Keratinocyte (primary cell): Measurements from ENCODE around the gene PPM1A. TPM values are rescaled to one million over a fixed set of nuclear protein-coding genes. Genes with fewer than 3 reads are reported as not detected.

Experiments
- DNase-seq: peaks from one replicate; pipeline ENCODE4 v3.0.0-alpha.2; 2011; ENCODE audit warnings: low read depth, missing footprints, low spot score
- FAIRE-seq: peaks from 2 replicates; lab custom pipeline; 2011; peaks lifted over from hg19 to GRCh38; lab: Jason Lieb, UNC
- H2AFZ ChIP-seq: 2 replicates; pipeline ENCODE4 v1.6.0; 2012; ENCODE audit warnings: low read length, control low read depth, inconsistent platforms; ENCODE audit not compliant: control insufficient read depth
- H3K27ac ChIP-seq: 2 replicates; pipeline ENCODE4 v1.5.1; 2011; ENCODE audit warnings: low read length; ENCODE audit not compliant: control insufficient read depth, insufficient read depth
- H3K27me3 ChIP-seq: 3 replicates; pipeline ENCODE4 v1.6.0; 2011; ENCODE audit warnings: low read length; ENCODE audit not compliant: control insufficient read depth, insufficient read depth; ENCODE audit errors: extremely low read depth
- H3K36me3 ChIP-seq, 2 experiments: 2 replicates in 1 of 2; 3 replicates in 1 of 2; pipeline ENCODE4 v1.5.1; 2011; ENCODE audit warnings: low read length in 2 of 2, mild to moderate bottlenecking in 1 of 2; ENCODE audit not compliant: control insufficient read depth in 2 of 2, insufficient read depth in 2 of 2; ENCODE audit errors: extremely low read depth in 1 of 2
- H3K4me1 ChIP-seq: 3 replicates; pipeline ENCODE4 v1.5.1; 2011; ENCODE audit warnings: low read length; ENCODE audit not compliant: control insufficient read depth, insufficient read depth; ENCODE audit errors: extremely low read depth
- H3K4me2 ChIP-seq: 3 replicates; pipeline ENCODE4 v1.6.0; 2011; ENCODE audit warnings: low read depth, low read length; ENCODE audit not compliant: control insufficient read depth, insufficient read depth; ENCODE audit errors: extremely low read depth
- H3K4me3 ChIP-seq, 3 experiments: fragments of 200-600 bp in 1 of 3; sonication (generic) in 1 of 3; 2 replicates in 2 of 3; 3 replicates in 1 of 3; pipeline ENCODE4 v1.5.1; 2011 to 2016; ENCODE audit warnings: low read length in 3 of 3, mild to moderate bottlenecking in 3 of 3, control low read depth in 2 of 3, inconsistent platforms in 1 of 3, low read depth in 1 of 3, mixed read lengths in 1 of 3, mixed run types in 1 of 3, moderate library complexity in 1 of 3; ENCODE audit not compliant: control insufficient read depth in 2 of 3, insufficient read depth in 2 of 3; ENCODE audit errors: extremely low read depth in 1 of 3
- H3K79me2 ChIP-seq: 2 replicates; pipeline ENCODE4 v1.6.0; 2012; ENCODE audit warnings: low read length; ENCODE audit not compliant: control insufficient read depth, insufficient read depth
- H3K9ac ChIP-seq: 3 replicates; pipeline ENCODE4 v1.6.0; 2011; ENCODE audit warnings: low read length; ENCODE audit not compliant: control insufficient read depth, insufficient read depth; ENCODE audit errors: extremely low read depth
- H3K9me1 ChIP-seq: 3 replicates; pipeline ENCODE4 v1.6.0; 2011; ENCODE audit warnings: low read length; ENCODE audit not compliant: control insufficient read depth, insufficient read depth; ENCODE audit errors: extremely low read depth
- H3K9me3 ChIP-seq: 2 replicates; pipeline ENCODE4 v1.5.1; 2012; ENCODE audit warnings: low read depth, low read length; ENCODE audit not compliant: control insufficient read depth
- H4K20me1 ChIP-seq: 3 replicates; pipeline ENCODE4 v1.6.0; 2011; ENCODE audit warnings: low read length; ENCODE audit not compliant: control insufficient read depth, insufficient read depth; ENCODE audit errors: extremely low read depth
- CTCF ChIP-seq, 3 experiments: IDR thresholded peaks in 1 of 3; conservative IDR thresholded peaks in 1 of 3; optimal IDR thresholded peaks in 1 of 3; 2 replicates in 2 of 3; 3 replicates in 1 of 3; pipeline versions ENCODE3 to v1.5.1; 2011; ENCODE audit warnings: low read length in 3 of 3, mild to moderate bottlenecking in 3 of 3, moderate library complexity in 2 of 3, control low read depth in 1 of 3, inconsistent platforms in 1 of 3; ENCODE audit not compliant: insufficient read depth in 2 of 3; ENCODE audit errors: extremely low read depth in 1 of 3
- EZH2 ChIP-seq: IDR thresholded peaks from one replicate; pipeline ENCODE4 v1.6.1; 2012; ENCODE audit warnings: inconsistent platforms, mild to moderate bottlenecking, low read length, moderate library complexity
- dilution Hi-C: fragments of 300-500 bp; cut with MboI; formaldehyde crosslinking; loops from one replicate; pipeline ENCODE4 v1.7.0; 2020; ENCODE audit warnings: low sequenced_read_pairs; ENCODE audit not compliant: extremely low pct_ligation_motif_present
- polyA plus RNA-seq, 5 experiments: library from polyadenylated mRNA; depleted of rRNA in 3 of 5; stranded (reverse) in 3 of 5; stranded (forward) in 1 of 5; unstranded in 1 of 5; fragments of >200 nt; gene quantifications; 1 replicate in 1 of 5; 2 replicates in 3 of 5; 3 replicates in 1 of 5; pipeline versions ENCODE4 v1.2.1 to v1.2.3, GENCODE V29; 2011 to 2012; ENCODE audit warnings: missing spikeins in 2 of 5, low read depth in 1 of 5, low replicate concordance in 1 of 5

PPM1A gene
- polyA plus RNA-seq, 1 donor (not counting 4 experiments of a cell fraction or from before 2014, with no cell fraction given): 44.5 TPM

- no peaks in the 10 kb centered on the region for H3K9me1 ChIP-seq
- no peak overlapping the region for H3K4me2 ChIP-seq
- H3K27me3 ChIP-seq: no peaks in the 10 kb centered on the region
- H3K9me3 ChIP-seq: no peaks in the 10 kb centered on the region
- no peak overlapping the region for H3K4me3 ChIP-seq
- no peak overlapping the region for H2AFZ ChIP-seq
- H3K36me3 ChIP-seq: no peaks in the 10 kb centered on the region
- H3K4me1 ChIP-seq: no peaks in the 10 kb centered on the region
- FAIRE-seq: no peak
- dilution Hi-C loops: no loop called here
- TF ChIP-seq EZH2: no peak
- TF ChIP-seq CTCF (optimal IDR thresholded peaks at IDR 0.05 in 1 of 3, IDR thresholded peaks at IDR 0.05 in 1 of 3, conservative IDR thresholded peaks at IDR 0.05 in 1 of 3; ENCODE audit: extremely low read depth in 1 of 3, insufficient read depth in 2 of 3, low read length in 3 of 3): no peak
- no peak for DNase-seq
- H3K79me2 ChIP-seq: peaks cover 56% of the 10 kb centered on the region
- peaks cover 2% of the 10 kb centered on the region for H4K20me1 ChIP-seq
- H3K27ac ChIP-seq: no peak overlapping the region
- H3K9ac ChIP-seq: no peak overlapping the region
These were observed 27.3 kb downstream of the PPM1A start for GRCh38 chr14:60276347-60276746.

- Histone ChIP-seq H3K4me2 (no peak overlapping the region), H3K36me3 (peaks cover 0 to 3% of the 10 kb centered on the region in 2 experiments), H3K27me3 (no peaks in the 10 kb centered on the region), H3K9ac (no peak overlapping the region), H3K79me2 (peaks cover 46% of the 10 kb centered on the region), H4K20me1 (peaks cover 2% of the 10 kb centered on the region), H3K4me1 (no peaks in the 10 kb centered on the region), H3K4me3 (no peak overlapping the region), H2AFZ (no peak overlapping the region), H3K9me1 (no peaks in the 10 kb centered on the region), H3K27ac (no peak overlapping the region), H3K9me3 (no peaks in the 10 kb centered on the region)
- FAIRE-seq: no peak
- DNase-seq: no peak
- TF ChIP-seq CTCF (optimal IDR thresholded peaks at IDR 0.05 in 1 of 3, IDR thresholded peaks at IDR 0.05 in 1 of 3, conservative IDR thresholded peaks at IDR 0.05 in 1 of 3; ENCODE audit: extremely low read depth in 1 of 3, insufficient read depth in 2 of 3, low read length in 3 of 3) (no peak), EZH2 (no peak)
- dilution Hi-C loops: no loop called here
These were observed 28.7 kb downstream of the PPM1A start for GRCh38 chr14:60277605-60278190.
